Measurements from ENCODE around the gene ARL8B.

Gene ARL8B

GRCh38 chr3:5186089-5186857, 64.2 kb downstream of the ARL8B start:
- in situ Hi-C loops (cut with MboI; ENCODE audit: low sequenced_read_pairs), result no loop called here

GRCh38 chr3:5186858-5187155, 64.7 kb downstream of the ARL8B start:
- in situ Hi-C loops (cut with MboI; ENCODE audit: low sequenced_read_pairs), result no loop called here

DNA sequence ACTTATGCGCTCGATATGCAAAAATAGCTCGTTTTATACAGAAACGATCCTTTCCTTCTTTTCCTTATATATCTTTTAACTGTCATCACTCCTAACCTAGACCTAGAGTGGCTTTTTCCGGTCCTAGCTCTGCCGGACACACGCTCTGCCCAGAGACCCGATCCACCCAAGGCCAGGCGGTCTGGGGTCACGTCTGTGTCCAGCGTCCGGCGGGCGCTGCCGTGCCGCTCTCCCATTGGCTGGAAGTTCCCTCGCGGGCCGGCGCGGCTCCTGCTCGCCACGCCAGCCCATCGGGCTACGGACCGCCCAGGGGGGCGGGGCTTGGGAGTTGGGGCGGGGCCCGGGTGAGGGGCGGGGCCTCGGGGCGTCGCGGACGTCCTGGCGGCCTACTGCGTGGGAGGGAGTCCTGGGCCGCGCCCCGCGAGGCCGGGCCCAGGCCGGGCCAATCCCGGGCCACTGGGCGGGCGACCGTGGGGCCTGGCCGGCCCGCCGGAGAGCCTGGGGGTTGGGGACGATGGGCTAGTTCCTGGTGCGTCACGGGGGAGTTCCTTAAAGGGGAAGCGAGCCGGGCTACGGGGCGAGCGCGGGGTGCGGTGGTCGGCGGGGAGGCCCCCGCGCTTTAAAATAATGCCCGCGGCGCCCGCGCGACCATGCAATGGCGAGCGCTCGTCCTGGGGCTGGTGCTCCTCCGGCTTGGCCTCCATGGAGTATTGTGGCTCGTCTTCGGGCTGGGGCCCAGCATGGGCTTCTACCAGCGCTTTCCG, 65.2 kb downstream of the ARL8B start, which contains the start of gene EDEM1:
TSS of gene EDEM1 (plus strand) at position 552 of the 764 bp plus-strand sequence. CDS start at position 651, 99 bp downstream.
- in situ Hi-C loops (cut with MboI; ENCODE audit: low sequenced_read_pairs), result no loop called here

- in situ Hi-C loops (cut with MboI; ENCODE audit: low sequenced_read_pairs), result no loop called here
Observed at GRCh38 chr3:5187920-5188418, 65.9 kb downstream of the ARL8B start.

DNA sequence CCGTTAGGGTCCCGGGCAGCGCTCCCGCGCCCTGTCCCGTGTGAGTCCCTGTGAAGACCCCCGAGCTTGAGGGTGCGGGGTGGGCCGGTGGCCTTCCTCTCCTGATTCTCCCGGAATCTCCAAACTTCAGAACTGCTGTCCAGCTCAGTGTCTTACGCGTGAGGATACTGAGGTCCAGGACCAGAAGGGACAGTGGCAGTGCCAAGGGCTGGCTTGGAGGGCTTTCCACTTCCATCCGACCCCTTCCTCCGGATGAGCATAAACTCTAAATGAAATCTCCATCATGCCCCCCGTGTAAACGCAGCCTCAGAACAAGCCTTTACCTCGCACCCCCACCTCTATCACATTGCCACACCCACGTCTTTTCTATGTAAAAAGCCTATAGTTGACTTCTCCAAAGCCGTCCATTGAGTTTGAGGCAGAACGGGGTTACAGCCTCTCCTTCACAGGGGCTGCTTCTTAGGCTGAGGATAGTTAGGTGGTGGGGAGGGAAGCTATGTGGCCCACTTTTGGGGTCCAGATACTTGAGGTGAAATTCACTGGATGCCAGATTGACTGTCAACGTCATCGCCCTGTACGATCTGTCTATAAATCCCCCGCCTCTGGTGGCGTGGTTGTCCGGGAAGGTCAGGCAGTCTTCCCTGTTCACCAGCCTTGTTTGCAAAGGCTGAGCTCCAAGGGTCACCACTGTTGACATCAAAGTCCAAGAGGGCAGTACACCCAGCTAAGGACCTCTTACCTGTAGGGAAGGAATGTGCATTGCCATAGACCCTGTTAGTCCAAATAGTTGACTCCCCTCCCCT, 66.5 kb downstream of the ARL8B start:
- in situ Hi-C loops (cut with MboI; ENCODE audit: low sequenced_read_pairs), result no loop called here

DNA sequence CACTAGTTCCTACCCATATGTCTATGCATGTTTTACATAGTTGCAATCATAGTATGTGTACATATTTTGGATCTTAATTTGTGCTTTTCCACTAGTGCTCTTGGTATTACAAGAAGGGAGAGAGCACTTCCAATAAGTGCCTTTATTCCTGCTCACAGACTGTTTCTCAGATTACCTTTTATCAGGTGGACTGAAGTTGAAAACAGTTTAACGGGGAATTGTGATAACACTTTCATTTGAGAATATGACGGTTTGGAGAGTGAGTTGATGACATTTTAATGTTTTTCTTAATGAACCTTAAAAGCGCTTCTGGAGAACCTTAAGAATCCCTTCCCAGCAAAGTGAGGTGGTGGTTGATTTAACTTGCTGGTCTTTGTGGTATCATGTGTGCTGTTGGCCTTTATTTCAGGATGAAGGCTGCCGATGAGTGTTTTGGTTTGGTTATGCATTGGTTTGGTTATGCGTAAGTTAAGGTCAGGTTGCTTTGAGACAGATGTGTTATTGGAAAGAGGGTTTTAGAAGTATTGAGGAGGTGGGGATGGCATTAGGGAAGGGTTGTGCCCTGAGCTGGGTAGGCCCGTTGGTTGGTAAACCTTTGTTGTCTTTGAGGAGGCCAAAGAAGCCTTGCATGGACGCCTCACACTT, 68.2 kb downstream of the ARL8B start:
- in situ Hi-C loops (cut with MboI; ENCODE audit: low sequenced_read_pairs), result no loop called here

- in situ Hi-C loops (cut with MboI; ENCODE audit: low sequenced_read_pairs), result no loop called here
Observed at GRCh38 chr3:5191555-5192304, 69.6 kb downstream of the ARL8B start.

DNA sequence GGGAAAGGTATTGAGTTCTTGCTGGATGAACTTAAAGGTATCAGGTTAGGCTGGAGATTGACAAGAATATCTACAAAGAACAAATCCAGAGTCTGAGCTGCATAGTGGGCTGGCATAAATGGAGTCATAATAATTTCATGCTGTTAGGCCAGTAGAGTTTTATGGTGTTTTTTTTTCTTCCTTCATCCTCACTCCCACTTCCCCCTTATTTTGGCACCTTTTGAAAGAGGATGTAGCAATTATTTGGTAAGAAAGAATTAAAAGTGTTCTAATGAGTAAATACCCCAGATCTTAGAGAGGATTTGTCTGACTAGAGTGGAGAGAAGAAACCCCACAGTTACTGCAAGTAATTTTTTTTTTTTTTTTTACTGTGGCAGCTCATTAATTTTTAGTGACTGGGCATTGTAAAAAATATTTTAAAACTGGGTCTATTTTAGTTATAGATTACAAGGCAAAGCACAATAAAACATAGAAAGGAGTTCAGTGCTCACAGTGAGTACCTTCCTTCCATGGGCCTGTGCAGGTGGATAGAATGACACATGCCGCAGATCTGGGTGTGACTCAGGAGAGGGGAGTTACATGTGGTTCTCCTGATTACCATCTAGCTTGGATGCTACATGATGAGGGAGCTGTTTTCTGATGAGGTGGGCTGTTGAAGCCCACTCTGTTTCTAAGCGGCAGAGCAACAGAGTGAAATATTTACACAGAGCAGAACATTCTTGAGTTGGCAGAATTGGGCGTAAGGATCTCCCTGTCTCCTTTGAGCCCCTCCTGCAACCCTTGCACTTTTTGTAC, 70.7 kb downstream of the ARL8B start:
- in situ Hi-C loops (cut with MboI; ENCODE audit: low sequenced_read_pairs), result no loop called here

- in situ Hi-C loops (cut with MboI; ENCODE audit: low sequenced_read_pairs), result no loop called here
Observed at GRCh38 chr3:5194341-5194740, 72.2 kb downstream of the ARL8B start.

GRCh38 chr3:5194801-5195509, 72.9 kb downstream of the ARL8B start:
- in situ Hi-C loops (cut with MboI; ENCODE audit: low sequenced_read_pairs), result no loop called here

DNA sequence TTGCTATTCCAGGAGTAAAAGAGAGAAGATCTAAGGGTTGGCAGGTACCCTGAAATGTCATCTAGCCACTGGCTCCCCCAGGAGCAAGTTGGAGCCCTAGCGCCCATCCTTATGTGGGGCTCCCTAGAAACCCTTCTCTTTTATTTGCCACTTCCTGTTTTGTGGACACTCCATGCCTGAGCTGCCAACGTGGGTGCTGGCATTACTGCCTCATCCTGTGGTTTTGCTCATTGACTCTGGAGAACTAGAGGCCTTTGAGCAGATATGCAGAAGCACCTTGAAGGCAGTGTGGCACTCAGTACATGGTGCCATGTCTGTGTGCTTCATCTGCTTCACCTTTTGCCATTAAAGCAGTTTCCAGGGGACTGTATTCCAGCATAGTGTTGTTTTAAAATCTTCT, 73.5 kb downstream of the ARL8B start:
- in situ Hi-C loops (cut with MboI; ENCODE audit: low sequenced_read_pairs), result no loop called here

GRCh38 chr3:5197022-5197421, 74.9 kb downstream of the ARL8B start:
- in situ Hi-C loops (cut with MboI; ENCODE audit: low sequenced_read_pairs), result no loop called here

DNA sequence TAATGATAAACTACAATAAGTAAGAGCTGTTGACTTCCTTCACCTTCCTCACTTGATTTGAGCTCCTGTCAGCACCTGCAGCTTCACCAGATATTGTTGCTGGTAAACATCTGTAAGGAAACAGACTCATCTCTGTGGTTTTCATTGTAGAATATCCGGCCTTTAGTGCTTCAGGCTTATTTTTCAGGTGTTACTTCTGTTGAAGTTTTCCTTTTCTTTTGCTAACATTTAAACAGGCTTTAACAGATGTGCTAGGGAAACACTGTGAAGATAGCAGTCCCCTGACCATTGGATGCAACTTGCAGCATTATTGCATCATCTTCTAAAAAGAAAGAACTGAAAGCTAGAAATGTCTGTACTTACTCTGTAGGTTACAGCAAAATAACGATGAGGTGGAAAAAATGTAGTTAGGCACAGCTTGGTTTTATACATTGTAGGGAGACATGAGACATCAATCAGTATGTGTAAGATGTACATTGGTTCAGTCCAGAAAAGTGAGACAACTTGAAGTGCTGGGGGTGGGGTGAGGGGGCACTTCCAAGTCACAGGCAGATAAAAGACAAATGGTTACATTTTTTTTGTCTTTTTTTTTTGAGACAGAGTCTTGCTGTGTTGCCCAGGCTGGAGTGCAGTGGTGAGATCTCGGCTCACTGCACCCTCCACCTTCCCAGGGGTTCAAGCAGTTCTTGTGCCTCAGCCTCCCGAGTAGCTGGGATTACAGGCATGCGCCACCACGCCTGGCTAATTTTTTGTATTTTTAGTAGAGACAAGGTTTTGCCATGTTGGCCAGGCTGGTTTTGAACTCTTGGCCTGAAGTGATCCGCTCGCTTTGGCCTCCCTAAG, 75.6 kb downstream of the ARL8B start:
- in situ Hi-C loops (cut with MboI; ENCODE audit: low sequenced_read_pairs), result no loop called here

- in situ Hi-C loops (cut with MboI; ENCODE audit: low sequenced_read_pairs), result no loop called here
Observed at GRCh38 chr3:5198313-5198677, 76.2 kb downstream of the ARL8B start.

DNA sequence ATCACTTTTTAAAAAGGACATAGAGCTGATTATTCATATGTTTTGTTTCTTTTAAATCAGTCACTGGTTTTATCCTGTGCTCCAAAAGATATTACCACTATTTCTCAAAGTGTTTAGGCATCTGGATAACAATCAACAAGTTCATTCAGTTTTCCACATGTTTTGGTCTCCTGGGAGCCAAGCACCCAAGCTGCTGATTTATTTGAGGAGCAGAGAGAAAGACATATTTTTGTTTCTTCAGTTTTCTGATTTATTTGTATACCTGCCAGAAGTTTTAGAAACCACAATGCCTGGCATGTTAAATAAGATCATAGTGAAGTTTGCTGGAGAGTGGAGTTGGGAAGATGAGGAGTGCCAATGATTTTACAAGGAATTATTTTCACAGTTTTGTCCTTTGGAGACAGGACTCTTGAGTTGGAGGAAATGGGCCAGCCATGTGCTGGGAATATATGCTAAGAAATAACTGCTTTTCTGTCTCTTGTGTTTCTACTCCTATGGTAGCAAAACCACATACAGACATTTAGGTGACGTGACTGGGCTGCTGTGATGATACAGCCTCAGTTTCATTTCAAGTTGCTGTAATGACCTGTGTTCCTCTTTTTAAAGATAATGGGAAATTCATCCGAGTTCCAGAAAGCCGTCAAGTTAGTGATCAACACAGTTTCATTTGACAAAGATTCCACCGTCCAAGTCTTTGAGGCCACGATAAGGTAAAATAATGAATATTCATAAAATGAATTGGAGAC, 77.1 kb downstream of the ARL8B start:
- in situ Hi-C loops (cut with MboI; ENCODE audit: low sequenced_read_pairs), result no loop called here

DNA sequence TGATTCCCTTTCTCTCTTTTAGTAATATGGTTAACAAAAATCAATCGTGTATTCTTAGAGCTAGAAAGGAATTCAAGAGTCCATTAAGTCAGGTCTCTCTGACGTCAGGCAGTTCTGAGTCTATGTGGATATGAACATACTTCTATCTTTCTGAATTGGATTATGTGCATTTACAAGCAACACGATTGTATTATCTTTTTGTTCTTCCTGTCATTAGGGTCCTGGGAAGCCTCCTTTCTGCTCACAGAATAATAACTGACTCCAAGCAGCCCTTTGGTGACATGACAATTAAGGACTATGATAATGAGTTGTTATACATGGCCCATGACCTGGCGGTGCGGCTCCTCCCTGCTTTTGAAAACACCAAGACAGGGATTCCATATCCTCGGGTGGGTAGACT, 79.4 kb downstream of the ARL8B start:
- in situ Hi-C loops (cut with MboI; ENCODE audit: low sequenced_read_pairs), result no loop called here

GRCh38 chr3:5202222-5202621, 80.1 kb downstream of the ARL8B start:
- in situ Hi-C loops (cut with MboI; ENCODE audit: low sequenced_read_pairs), result no loop called here

All from HL-60/S4 treated with retinoic acid at 250 ng/mL for 4 days and 3 days (cell line).